Measurements from ENCODE around the gene P2RY8.

- TF ChIP-seq POLR2AphosphoS5 (IDR thresholded peaks at IDR 0.05): no peak
- no peak for TF ChIP-seq CTCF (IDR thresholded peaks at IDR 0.05)
- TF ChIP-seq POLR2A (IDR thresholded peaks at IDR 0.05): no peak
Observed at GRCh38 chrX:1449823-1450149, 87.2 kb downstream of the P2RY8 start.

All from gastroesophageal sphincter (tissue), 3 donors.